ENCODE data around the gene NCEH1. TPM values are rescaled to one million over a fixed set of nuclear protein-coding genes. Genes with fewer than 3 reads are reported as not detected.
A peak's percentile ranks its signal among the peaks of the same experiment; 100 is the strongest.

The NCEH1 gene
- total and polyA plus RNA-seq, 9 of the 15 experiments (the other 6 are each of a cell fraction or from before 2014, with no cell fraction given): 1.3 to 5.0 (median 2.8) TPM

DNA sequence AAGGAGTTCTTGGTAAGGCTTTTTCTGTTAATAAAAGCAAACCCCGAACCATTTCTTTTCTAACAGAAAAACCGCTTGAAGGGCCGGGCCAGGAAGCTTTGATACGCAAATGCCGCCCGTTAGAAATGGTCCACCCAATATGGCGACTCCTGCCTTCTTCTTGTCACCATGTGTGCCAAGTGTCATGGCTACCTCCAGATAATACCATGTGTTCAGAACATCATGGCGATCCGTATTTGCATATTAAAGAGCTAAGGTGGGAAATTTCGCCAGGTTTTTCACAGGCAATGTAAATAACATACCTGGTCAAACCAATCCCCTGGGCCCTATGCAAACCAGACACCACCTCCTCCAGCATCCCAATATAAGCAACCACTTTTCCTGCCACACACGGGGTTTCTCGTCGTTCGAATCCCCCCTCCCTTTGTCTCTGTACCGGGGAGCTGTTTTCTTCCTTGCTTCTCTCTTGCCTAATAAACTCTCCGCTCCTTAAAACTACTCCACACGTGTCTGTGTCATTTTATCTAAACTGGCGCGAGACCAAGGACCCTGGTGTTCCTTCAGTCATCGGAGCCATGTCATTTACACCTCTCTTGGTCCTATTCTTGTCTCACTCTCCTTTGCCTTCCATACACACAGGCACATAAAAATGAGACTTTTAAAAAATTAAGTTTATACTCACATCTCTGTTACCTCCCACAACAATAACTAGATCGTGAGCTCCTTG lies 34.5 kb downstream of the NCEH1 start:
- ChIA-PET CTCF (ENCODE audit: low intra/inter-chr PET ratio) (no interaction called here), POLR2A (no interaction called here)
- no peaks in the 10 kb centered on the region for H3K36me3 ChIP-seq (ENCODE audit: control insufficient read depth, insufficient read depth, low read length)
- H3K79me2 ChIP-seq (ENCODE audit: control insufficient read depth, insufficient read depth, low read length): no peaks in the 10 kb centered on the region
- no peaks in the 10 kb centered on the region for H4K20me1 ChIP-seq (replicated peaks; ENCODE audit: control insufficient read depth, insufficient read depth, low read length)
- no peak overlapping the region for H3K4me3 ChIP-seq
- ATAC-seq (no peak), DNase-seq (ENCODE audit: extremely low read depth in 1 of 4, low spot score in 3 of 4) (no peak), FAIRE-seq (no peak)
- H3K9ac ChIP-seq (ENCODE audit: insufficient read depth in 1 of 2, low read depth in 2 of 2, low read length in 2 of 2): no peak overlapping the region
- H3K9me1 ChIP-seq (ENCODE audit: control insufficient read depth, insufficient read depth, low read length): no peaks in the 10 kb centered on the region
- intact Hi-C loops (cut with micrococcal nuclease): loop anchor here (10.0 kb wide), 2 partner anchors 238 to 1712 kb away; no protein-coding TSS in a partner anchor
- no peak overlapping the region for H3K4me2 ChIP-seq (ENCODE audit: insufficient read depth, low read length)
- no peaks in the 10 kb centered on the region for H3K27me3 ChIP-seq (ENCODE audit: control insufficient read depth in 2 of 2, insufficient read depth in 2 of 2, low read length in 2 of 2)
- in situ Hi-C loops (cut with MboI): no loop called here
- H2AFZ ChIP-seq (ENCODE audit: low read depth, low read length): no peak overlapping the region
- no peak overlapping the region for H3K27ac ChIP-seq (ENCODE audit: extremely low read depth, low read depth, low read length)
- BruUV-seq (replicated peaks): no TSS peak
- H3K9me3 ChIP-seq (replicated peaks; ENCODE audit: control insufficient read depth, insufficient read depth, low read depth, low read length): no peaks in the 10 kb centered on the region
- TF ChIP-seq SAFB2 (IDR thresholded peaks at IDR 0.05; ENCODE audit: borderline replicate concordance, low read depth, low read length, severe bottlenecking) (no peak), ZBED1 (IDR thresholded peaks at IDR 0.05) (no peak), YY1 (IDR thresholded peaks at IDR 0.05; ENCODE audit: borderline replicate concordance in 1 of 3, control insufficient read depth in 1 of 3, extremely low read depth in 1 of 3, insufficient read depth in 3 of 3, insufficient read length in 1 of 3, insufficient replicate concordance in 2 of 3, low read depth in 1 of 3, low read length in 2 of 3) (peak in 1 of 3 experiments; percentile 20), ZKSCAN1 (IDR thresholded peaks at IDR 0.05; ENCODE audit: low read depth, low read length) (no peak), LARP7 (IDR thresholded peaks at IDR 0.05) (no peak), RCOR1 (IDR thresholded peaks at IDR 0.05; ENCODE audit: borderline replicate concordance in 1 of 2, low read depth in 2 of 2, low read length in 2 of 2) (no peak)
- H3K4me1 ChIP-seq (replicated peaks in 1 of 2; ENCODE audit: control insufficient read depth in 2 of 2, insufficient read depth in 2 of 2, low read length in 2 of 2): no peaks in the 10 kb centered on the region; a peak in 1 of 5 replicates
- 63% methylated on average over 20 of the region's 21 CpGs for WGBS (ENCODE audit: insufficient coverage, low coverage, missing lambda C conversion rate)
